HG03558 (cell line): Measurements from ENCODE around the gene SLC34A1.
"Not testable (repeated sequence)": the region's sequence is repeated elsewhere in the genome, so short reads cannot be mapped to it uniquely, and the experiment has no call there.

Experiments used
- ATAC-seq: cut with Tn5 transposase; IDR thresholded peaks from one replicate; pipeline ENCODE4 v1.9.1; 2021; ENCODE audit warnings: moderate number of reproducible peaks; ENCODE audit not compliant: unreplicated experiment; ENCODE audit errors: extremely low read depth

SLC34A1 gene

GRCh38 chr5:177405312-177405711 lies 21.1 kb downstream of the SLC34A1 start:
- ATAC-seq = no peak

GRCh38 chr5:177405805-177406204 lies 21.6 kb downstream of the SLC34A1 start:
- no peak for ATAC-seq

- no peak for ATAC-seq
Observed at GRCh38 chr5:177409043-177409801, 25.0 kb downstream of the SLC34A1 start, which contains the start of gene F12. TSS of gene F12 (minus strand) at chr5:177409564. CDS start at chr5:177409527, 37 bp downstream.

- no peak for ATAC-seq
Observed at GRCh38 chr5:177410575-177410974, 26.3 kb downstream of the SLC34A1 start.

- ATAC-seq = no peak
Observed at GRCh38 chr5:177412603-177413233, 28.5 kb downstream of the SLC34A1 start.

GRCh38 chr5:177414481-177414880 lies 30.2 kb downstream of the SLC34A1 start:
- ATAC-seq = no peak

- not testable (repeated sequence) for ATAC-seq
Observed at GRCh38 chr5:177417081-177417480, 32.8 kb downstream of the SLC34A1 start.

- no peak for ATAC-seq
Observed at GRCh38 chr5:177419046-177419445, 34.8 kb downstream of the SLC34A1 start.

- ATAC-seq = not testable (repeated sequence)
Observed at GRCh38 chr5:177420472-177420871, 36.2 kb downstream of the SLC34A1 start.

- no peak for ATAC-seq
Observed at GRCh38 chr5:177421062-177421798, 37.0 kb downstream of the SLC34A1 start.

- ATAC-seq = no peak
Observed at GRCh38 chr5:177423671-177424070, 39.4 kb downstream of the SLC34A1 start.

- ATAC-seq = no peak
Observed at GRCh38 chr5:177425196-177425800, 41.1 kb downstream of the SLC34A1 start.

- ATAC-seq = peak; percentile 74
Observed at GRCh38 chr5:177425801-177426565, 41.7 kb downstream of the SLC34A1 start.

- peak; percentile 0 for ATAC-seq
Observed at GRCh38 chr5:177426566-177427210, 42.5 kb downstream of the SLC34A1 start, which contains the start of gene GRK6. TSS of gene GRK6 (plus strand) at chr5:177426676. CDS start at chr5:177426846, 170 bp downstream.

GRCh38 chr5:177427211-177427822 lies 43.1 kb downstream of the SLC34A1 start:
- ATAC-seq = no peak

GRCh38 chr5:177427919-177428573 lies 43.8 kb downstream of the SLC34A1 start:
- ATAC-seq = no peak

GRCh38 chr5:177428574-177429217 lies 44.5 kb downstream of the SLC34A1 start:
- ATAC-seq = no peak
